HepG2 (cell line): ENCODE results near the gene OR2AK2. TPM values are rescaled to one million over a fixed set of nuclear protein-coding genes. Genes with fewer than 3 reads are reported as not detected.

Source experiments
- ERF ChIP-seq: IDR thresholded peaks from 2 replicates; pipeline ENCODE4 v1.6.1; 2018; ENCODE audit warnings: missing biosample characterization, missing genetic modification reagents
- MED13 ChIP-seq: sonication (generic); formaldehyde crosslinking; IDR thresholded peaks from 2 replicates; pipeline ENCODE4 v1.5.0; 2020; ENCODE audit warnings: missing genetic modification reagents
- NFE2L2 ChIP-seq: fragments of 150-350 bp; IDR thresholded peaks from 2 replicates; pipeline ENCODE4 v1.6.1; 2014; ENCODE audit warnings: low read length
- NONO ChIP-seq, 2 experiments: fragments of 450-650 bp in 1 of 2; sonication (generic) in 1 of 2; formaldehyde crosslinking in 1 of 2; IDR thresholded peaks in 1 of 2; conservative IDR thresholded peaks in 1 of 2; 2 replicates each; pipeline versions ENCODE4 v1.6.1 to v1.8.0; 2017 to 2022; ENCODE audit warnings: mild to moderate bottlenecking in 1 of 2, missing genetic modification reagents in 1 of 2, moderate library complexity in 1 of 2
- ZC3H4 ChIP-seq: sonication (generic); formaldehyde crosslinking; IDR thresholded peaks from 2 replicates; pipeline ENCODE4 v1.4.0; 2020; ENCODE audit warnings: missing genetic modification reagents, borderline replicate concordance
- ZNF629 ChIP-seq: sonication (generic); formaldehyde crosslinking; conservative IDR thresholded peaks from 2 replicates; pipeline ENCODE4 v1.5.0; 2020; ENCODE audit warnings: missing genetic modification reagents
- ZNF747 ChIP-seq: sonication (generic); formaldehyde crosslinking; IDR thresholded peaks from 2 replicates; pipeline ENCODE4 v1.8.1; 2023; ENCODE audit warnings: missing genetic modification reagents, mild to moderate bottlenecking, borderline replicate concordance
- ZZZ3 ChIP-seq: sonication (generic); formaldehyde crosslinking; IDR thresholded peaks from 2 replicates; pipeline ENCODE4 v1.4.0; 2020; ENCODE audit warnings: missing genetic modification reagents, mild to moderate bottlenecking, borderline replicate concordance
- polyA plus RNA-seq, 8 experiments: library from polyadenylated mRNA; depleted of rRNA in 3 of 8; stranded (reverse) in 7 of 8; unstranded in 1 of 8; fragments of >200 nt; fragmentation: Illumina TruSeq in 4 of 8; extraction: Trizol in 4 of 8; gene quantifications; 2 replicates each; pipeline versions ENCODE4 v1.2.1 to v1.2.3, GENCODE V29; 2011 to 2016; ENCODE audit warnings: low read depth in 4 of 8, missing spikeins in 1 of 8, mixed read lengths in 1 of 8; ENCODE audit not compliant: insufficient read depth in 1 of 8
- total RNA-seq, 5 experiments: library from RNA; depleted of rRNA; stranded (reverse); fragments of >200 nt; fragmentation: Illumina TruSeq; extraction: Trizol; gene quantifications; 2 replicates each; pipeline ENCODE4 v1.2.3, GENCODE V29; 2016; ENCODE audit warnings: low read depth in 1 of 5
- TF ChIP-seq, protein P1 (sequence below): sonication (generic); formaldehyde crosslinking; IDR thresholded peaks from 2 replicates; pipeline ENCODE4 v1.4.0; 2020; ENCODE audit warnings: missing genetic modification reagents
- TF ChIP-seq, protein P2 (sequence below): sonication (generic); formaldehyde crosslinking; conservative IDR thresholded peaks from 2 replicates; pipeline ENCODE4 v1.8.0; 2022; ENCODE audit warnings: low read depth, missing genetic modification reagents
- TF ChIP-seq, protein P3 (sequence below): sonication (generic); formaldehyde crosslinking; IDR thresholded peaks from 2 replicates; pipeline ENCODE4 v1.5.0; 2020; ENCODE audit warnings: missing genetic modification reagents
- TF ChIP-seq, protein P4 (sequence below): IDR thresholded peaks from 2 replicates; pipeline ENCODE4 v1.4.0; 2020; ENCODE audit warnings: mild to moderate bottlenecking, missing genetic modification reagents
- TF ChIP-seq, protein P5 (sequence below): sonication (generic); formaldehyde crosslinking; IDR thresholded peaks from 2 replicates; pipeline ENCODE4 v1.5.0; 2020; ENCODE audit warnings: missing genetic modification reagents

OR2AK2 gene
- total and polyA plus RNA-seq, 2 of the 13 experiments (the other 11 are each of a cell fraction or from before 2014, with no cell fraction given), result not detected

DNA sequence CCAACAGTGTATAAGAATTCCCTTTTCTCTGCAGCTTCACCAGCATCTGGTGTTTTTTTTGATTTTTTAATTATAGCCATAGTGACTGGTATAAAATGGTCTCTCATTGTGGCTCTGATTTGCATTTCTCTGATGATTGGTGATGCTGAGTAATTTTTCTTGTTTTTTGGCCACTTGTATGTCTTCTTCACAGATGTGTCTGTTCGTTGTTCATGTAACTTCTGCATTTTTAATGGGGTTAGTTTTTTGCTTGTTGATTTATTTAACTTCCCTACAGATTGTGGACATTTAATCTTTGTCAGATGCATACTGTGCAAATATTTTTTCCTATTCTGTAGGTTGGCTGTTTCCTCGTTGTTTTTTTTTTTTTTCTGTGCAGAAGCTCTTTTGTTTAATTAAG lies 28.0 kb downstream of the OR2AK2 start (continued):
- TF ChIP-seq, protein P1, sequence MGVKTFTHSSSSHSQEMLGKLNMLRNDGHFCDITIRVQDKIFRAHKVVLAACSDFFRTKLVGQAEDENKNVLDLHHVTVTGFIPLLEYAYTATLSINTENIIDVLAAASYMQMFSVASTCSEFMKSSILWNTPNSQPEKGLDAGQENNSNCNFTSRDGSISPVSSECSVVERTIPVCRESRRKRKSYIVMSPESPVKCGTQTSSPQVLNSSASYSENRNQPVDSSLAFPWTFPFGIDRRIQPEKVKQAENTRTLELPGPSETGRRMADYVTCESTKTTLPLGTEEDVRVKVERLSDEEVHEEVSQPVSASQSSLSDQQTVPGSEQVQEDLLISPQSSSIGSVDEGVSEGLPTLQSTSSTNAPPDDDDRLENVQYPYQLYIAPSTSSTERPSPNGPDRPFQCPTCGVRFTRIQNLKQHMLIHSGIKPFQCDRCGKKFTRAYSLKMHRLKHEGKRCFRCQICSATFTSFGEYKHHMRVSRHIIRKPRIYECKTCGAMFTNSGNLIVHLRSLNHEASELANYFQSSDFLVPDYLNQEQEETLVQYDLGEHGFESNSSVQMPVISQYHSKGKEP (CRISPR knock-in tag), result no peak
- TF ChIP-seq, protein P2, sequence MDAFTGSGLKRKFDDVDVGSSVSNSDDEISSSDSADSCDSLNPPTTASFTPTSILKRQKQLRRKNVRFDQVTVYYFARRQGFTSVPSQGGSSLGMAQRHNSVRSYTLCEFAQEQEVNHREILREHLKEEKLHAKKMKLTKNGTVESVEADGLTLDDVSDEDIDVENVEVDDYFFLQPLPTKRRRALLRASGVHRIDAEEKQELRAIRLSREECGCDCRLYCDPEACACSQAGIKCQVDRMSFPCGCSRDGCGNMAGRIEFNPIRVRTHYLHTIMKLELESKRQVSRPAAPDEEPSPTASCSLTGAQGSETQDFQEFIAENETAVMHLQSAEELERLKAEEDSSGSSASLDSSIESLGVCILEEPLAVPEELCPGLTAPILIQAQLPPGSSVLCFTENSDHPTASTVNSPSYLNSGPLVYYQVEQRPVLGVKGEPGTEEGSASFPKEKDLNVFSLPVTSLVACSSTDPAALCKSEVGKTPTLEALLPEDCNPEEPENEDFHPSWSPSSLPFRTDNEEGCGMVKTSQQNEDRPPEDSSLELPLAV (CRISPR knock-in tag), result no peak
- TF ChIP-seq ERF (CRISPR knock-in tag), result no peak
- no peak for TF ChIP-seq ZNF747
- TF ChIP-seq NFE2L2, result no peak
- TF ChIP-seq, protein P3, sequence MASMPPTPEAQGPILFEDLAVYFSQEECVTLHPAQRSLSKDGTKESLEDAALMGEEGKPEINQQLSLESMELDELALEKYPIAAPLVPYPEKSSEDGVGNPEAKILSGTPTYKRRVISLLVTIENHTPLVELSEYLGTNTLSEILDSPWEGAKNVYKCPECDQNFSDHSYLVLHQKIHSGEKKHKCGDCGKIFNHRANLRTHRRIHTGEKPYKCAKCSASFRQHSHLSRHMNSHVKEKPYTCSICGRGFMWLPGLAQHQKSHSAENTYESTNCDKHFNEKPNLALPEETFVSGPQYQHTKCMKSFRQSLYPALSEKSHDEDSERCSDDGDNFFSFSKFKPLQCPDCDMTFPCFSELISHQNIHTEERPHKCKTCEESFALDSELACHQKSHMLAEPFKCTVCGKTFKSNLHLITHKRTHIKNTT (CRISPR knock-in tag), result no peak
- TF ChIP-seq, protein P4, sequence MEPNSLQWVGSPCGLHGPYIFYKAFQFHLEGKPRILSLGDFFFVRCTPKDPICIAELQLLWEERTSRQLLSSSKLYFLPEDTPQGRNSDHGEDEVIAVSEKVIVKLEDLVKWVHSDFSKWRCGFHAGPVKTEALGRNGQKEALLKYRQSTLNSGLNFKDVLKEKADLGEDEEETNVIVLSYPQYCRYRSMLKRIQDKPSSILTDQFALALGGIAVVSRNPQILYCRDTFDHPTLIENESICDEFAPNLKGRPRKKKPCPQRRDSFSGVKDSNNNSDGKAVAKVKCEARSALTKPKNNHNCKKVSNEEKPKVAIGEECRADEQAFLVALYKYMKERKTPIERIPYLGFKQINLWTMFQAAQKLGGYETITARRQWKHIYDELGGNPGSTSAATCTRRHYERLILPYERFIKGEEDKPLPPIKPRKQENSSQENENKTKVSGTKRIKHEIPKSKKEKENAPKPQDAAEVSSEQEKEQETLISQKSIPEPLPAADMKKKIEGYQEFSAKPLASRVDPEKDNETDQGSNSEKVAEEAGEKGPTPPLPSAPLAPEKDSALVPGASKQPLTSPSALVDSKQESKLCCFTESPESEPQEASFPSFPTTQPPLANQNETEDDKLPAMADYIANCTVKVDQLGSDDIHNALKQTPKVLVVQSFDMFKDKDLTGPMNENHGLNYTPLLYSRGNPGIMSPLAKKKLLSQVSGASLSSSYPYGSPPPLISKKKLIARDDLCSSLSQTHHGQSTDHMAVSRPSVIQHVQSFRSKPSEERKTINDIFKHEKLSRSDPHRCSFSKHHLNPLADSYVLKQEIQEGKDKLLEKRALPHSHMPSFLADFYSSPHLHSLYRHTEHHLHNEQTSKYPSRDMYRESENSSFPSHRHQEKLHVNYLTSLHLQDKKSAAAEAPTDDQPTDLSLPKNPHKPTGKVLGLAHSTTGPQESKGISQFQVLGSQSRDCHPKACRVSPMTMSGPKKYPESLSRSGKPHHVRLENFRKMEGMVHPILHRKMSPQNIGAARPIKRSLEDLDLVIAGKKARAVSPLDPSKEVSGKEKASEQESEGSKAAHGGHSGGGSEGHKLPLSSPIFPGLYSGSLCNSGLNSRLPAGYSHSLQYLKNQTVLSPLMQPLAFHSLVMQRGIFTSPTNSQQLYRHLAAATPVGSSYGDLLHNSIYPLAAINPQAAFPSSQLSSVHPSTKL, result no peak
- no peak for TF ChIP-seq MED13
- no peak for TF ChIP-seq ZNF629 (CRISPR knock-in tag)
- TF ChIP-seq, protein P5, sequence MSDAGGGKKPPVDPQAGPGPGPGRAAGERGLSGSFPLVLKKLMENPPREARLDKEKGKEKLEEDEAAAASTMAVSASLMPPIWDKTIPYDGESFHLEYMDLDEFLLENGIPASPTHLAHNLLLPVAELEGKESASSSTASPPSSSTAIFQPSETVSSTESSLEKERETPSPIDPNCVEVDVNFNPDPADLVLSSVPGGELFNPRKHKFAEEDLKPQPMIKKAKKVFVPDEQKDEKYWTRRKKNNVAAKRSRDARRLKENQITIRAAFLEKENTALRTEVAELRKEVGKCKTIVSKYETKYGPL (CRISPR knock-in tag), result no peak
- TF ChIP-seq ZZZ3 (CRISPR knock-in tag), result no peak
- no peak for TF ChIP-seq ZC3H4 (CRISPR knock-in tag)
- no peak for TF ChIP-seq NONO (IDR thresholded peaks at IDR 0.05)
- no peak for TF ChIP-seq NONO (CRISPR knock-in tag; conservative IDR thresholded peaks at IDR 0.05)
